HL-60 (cell line): Measurements from ENCODE around the gene MAPK7.

Experiments used
- DNase-seq, 2 experiments: peaks; one replicate each; pipeline ENCODE4 v3.0.0-alpha.2; 2010 to 2020; ENCODE audit warnings: low read depth in 1 of 2, low spot score in 1 of 2
- H3K27ac ChIP-seq: fragments of 250-450 bp; sonication (Bioruptor Pico); replicated peaks from 2 replicates; pipeline ENCODE4 v1.5.1; 2020; ENCODE audit warnings: mild to moderate bottlenecking, moderate library complexity
- H3K27me3 ChIP-seq: fragments of 250-450 bp; sonication (Bioruptor Pico); 2 replicates; pipeline ENCODE4 v1.5.1; 2021; ENCODE audit warnings: mild to moderate bottlenecking, moderate library complexity; ENCODE audit not compliant: insufficient read depth, poor library complexity, severe bottlenecking
- H3K4me3 ChIP-seq: replicated peaks from 2 replicates; pipeline ENCODE4 v1.5.1; 2011; ENCODE audit warnings: mild to moderate bottlenecking, control low read depth, low read length; ENCODE audit not compliant: insufficient read depth
- GABPA ChIP-seq: IDR thresholded peaks from 2 replicates; pipeline ENCODE4 v1.6.1; 2012; ENCODE audit warnings: low read depth
- POLR2AphosphoS5 ChIP-seq: IDR thresholded peaks from 2 replicates; pipeline ENCODE4 v1.6.1; 2012; ENCODE audit warnings: low read depth
- REST ChIP-seq: IDR thresholded peaks from 2 replicates; pipeline ENCODE4 v1.6.1; 2012; ENCODE audit warnings: low read depth; ENCODE audit not compliant: insufficient replicate concordance
- SPI1 ChIP-seq: IDR thresholded peaks from 2 replicates; pipeline ENCODE4 v1.6.1; 2012; ENCODE audit warnings: low read depth, mild to moderate bottlenecking, borderline replicate concordance
- TF ChIP-seq, protein P1 (sequence below): IDR thresholded peaks from one replicate; pipeline ENCODE4 v1.5.1; 2011; ENCODE audit warnings: low read length, control low read depth, inconsistent platforms; ENCODE audit not compliant: insufficient read depth

MAPK7 gene

GRCh38 chr17:19370493-19370960 is 7.8 kb upstream of the MAPK7 start:
- no peak for TF ChIP-seq REST
- no peak for TF ChIP-seq GABPA
- TF ChIP-seq POLR2AphosphoS5, result no peak
- no peak for TF ChIP-seq SPI1
- TF ChIP-seq, protein P1, sequence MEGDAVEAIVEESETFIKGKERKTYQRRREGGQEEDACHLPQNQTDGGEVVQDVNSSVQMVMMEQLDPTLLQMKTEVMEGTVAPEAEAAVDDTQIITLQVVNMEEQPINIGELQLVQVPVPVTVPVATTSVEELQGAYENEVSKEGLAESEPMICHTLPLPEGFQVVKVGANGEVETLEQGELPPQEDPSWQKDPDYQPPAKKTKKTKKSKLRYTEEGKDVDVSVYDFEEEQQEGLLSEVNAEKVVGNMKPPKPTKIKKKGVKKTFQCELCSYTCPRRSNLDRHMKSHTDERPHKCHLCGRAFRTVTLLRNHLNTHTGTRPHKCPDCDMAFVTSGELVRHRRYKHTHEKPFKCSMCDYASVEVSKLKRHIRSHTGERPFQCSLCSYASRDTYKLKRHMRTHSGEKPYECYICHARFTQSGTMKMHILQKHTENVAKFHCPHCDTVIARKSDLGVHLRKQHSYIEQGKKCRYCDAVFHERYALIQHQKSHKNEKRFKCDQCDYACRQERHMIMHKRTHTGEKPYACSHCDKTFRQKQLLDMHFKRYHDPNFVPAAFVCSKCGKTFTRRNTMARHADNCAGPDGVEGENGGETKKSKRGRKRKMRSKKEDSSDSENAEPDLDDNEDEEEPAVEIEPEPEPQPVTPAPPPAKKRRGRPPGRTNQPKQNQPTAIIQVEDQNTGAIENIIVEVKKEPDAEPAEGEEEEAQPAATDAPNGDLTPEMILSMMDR, result no peak
- H3K4me3 ChIP-seq, result no peak overlapping the region
- no peak for DNase-seq
- no peak overlapping the region for H3K27ac ChIP-seq
- H3K27me3 ChIP-seq, result no peaks in the 10 kb centered on the region

DNA sequence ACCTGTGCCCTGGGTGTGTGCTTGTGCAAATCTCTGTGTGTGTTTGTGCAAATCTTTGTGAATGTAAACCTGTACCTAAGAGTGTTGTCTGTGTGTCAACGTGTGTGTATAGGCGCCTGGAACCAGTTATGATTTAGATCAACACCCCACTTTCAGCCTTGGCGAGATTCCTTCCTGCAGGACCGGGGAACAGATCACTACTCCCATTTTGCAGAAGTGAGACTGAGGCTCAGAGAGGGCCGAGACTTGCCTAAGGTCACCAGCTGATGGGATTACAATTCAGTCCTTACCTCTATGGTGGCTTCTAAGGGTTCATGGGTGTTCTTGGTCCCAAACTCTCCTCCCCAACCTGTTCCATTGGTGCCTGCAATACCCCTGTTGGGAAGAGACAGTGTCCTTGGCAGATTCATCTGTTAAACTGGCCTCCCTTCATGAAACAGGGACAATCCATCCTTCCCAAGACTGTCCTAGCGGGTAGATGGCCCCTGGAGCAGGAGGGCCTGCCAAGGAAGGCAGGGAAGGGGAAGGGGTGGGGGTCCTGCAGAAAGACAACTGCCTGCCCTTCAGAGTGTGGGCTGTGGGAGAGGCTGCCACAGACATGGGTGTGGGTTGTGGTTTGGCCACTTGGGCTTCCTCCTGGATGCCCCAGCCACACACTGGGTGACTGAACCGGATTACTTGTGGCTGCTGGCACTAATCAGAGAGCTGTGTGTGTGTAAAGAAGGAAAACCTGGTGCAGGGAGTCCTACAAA is 6.9 kb upstream of the MAPK7 start:
- H3K4me3 ChIP-seq, result no peak overlapping the region
- no peak overlapping the region for H3K27ac ChIP-seq
- TF ChIP-seq REST (no peak), GABPA (no peak), SPI1 (no peak), POLR2AphosphoS5 (no peak)
- TF ChIP-seq, protein P1, result no peak
- H3K27me3 ChIP-seq, result no peaks in the 10 kb centered on the region
- peak in 1 of 2 experiments; percentile 11 for DNase-seq

DNA sequence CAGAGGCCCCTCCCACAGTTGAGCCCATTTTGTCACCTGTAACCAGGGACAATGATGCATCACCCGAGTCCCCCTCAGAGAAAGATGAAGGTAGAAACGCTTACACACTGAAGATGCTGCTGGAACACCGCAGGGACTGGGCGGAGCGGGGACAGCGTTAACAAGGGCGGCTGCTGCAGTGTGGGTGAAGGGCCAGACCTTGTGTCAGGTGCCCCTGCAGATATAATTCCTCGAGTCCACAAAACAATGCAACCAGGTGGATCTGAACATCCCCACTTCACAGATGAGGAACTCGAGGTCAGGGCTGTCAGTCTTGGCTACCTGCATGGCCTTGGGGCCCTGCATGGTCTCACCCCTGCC is 6.3 kb upstream of the MAPK7 start:
- no peak overlapping the region for H3K4me3 ChIP-seq
- TF ChIP-seq POLR2AphosphoS5, result no peak
- TF ChIP-seq SPI1, result no peak
- TF ChIP-seq, protein P1, result no peak
- TF ChIP-seq GABPA, result no peak
- no peak for TF ChIP-seq REST
- H3K27ac ChIP-seq, result no peak overlapping the region
- H3K27me3 ChIP-seq, result no peaks in the 10 kb centered on the region
- no peak for DNase-seq
